Stimulated activated CD4-positive, alpha-beta T cell treated with anti-CD3 and anti-CD28 coated beads, Interleukin-15, amount 100 ng/mL, for 48 hours (primary cell): ENCODE data around the gene OR10H3.
"Not testable (repeated sequence)": the region's sequence is repeated elsewhere in the genome, so short reads cannot be mapped to it uniquely, and the experiment has no call there.

Experiments used
- DNase-seq, 2 donors: peaks; one replicate each; pipeline ENCODE4 v3.0.0-alpha.2; 2020; ENCODE audit warnings: low read depth in 2 of 2

Gene OR10H3

DNA sequence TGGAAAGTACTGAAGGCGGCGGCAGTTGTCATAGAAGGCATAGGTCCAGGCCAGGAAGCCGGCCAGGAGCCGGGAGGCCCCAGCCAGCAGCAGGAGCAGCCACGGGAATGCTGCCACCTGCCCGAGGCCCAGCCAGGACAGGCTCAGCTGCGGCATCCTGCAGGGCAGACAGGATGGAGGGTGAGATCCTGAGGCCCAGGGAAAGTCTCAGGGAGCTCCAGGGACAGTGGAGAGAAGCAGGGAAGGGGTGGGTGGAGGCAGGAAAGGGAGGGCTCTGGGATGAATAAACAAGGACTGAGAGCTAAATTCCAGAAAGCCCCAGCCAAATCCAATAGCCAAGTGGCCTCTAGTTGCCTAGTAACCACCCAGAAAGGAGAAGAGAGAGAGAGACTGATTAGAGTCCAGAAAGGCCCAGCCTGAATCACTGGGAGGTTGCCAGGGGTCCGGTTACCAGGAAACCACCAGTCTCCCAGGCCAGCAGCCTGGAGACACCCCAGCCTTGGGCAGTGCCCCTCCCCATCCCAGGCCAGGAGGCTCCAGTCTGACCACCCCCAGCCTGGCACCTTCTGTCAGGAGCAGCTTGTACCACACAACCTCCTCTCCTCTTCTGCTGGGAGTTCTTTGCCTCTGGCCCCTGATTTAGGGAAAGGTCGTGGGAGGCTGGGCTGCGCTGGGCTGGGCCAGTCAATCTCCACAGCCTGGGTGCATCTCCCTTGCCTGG is 42.1 kb downstream of the OR10H3 start:
- DNase-seq = no peak

DNA sequence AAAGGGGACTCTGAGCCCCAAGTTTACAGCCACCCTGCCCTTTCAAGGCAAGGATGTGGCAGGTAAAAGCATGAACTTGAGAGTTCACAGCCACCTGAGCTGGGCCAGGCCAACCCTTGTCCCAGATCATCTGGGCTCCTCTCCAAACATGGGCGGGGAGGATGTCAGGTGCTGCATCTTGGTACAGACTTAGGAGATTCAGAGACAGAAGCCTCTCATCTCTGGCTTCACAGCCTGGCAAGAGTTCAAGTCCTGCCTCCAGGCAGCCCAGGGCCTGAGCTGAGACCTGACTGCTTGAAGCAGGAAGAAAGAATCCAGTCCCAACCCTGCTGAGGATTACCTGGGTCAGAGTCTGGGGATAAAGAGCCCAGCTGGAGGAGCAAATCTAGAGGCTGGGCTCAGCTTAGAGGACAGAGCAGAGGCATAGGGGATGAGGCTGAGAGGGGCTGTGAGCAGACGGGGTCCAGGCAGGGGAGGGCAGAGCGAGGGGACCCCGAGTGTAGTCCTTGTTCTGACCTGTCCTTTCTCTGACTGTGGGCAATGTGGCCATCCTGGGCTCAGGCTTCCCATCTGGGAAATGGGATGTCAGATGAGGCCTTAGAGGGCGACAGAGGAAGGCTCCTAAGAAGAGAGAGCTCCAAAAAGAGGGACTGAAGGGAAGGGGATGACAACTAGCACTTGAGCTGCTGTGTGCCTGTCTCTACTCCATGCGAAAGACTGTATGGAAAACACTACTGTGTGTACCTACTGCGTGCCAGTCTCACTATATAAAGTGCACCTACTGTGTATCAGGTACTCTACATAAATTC is 43.0 kb downstream of the OR10H3 start:
- DNase-seq = no peak

DNA sequence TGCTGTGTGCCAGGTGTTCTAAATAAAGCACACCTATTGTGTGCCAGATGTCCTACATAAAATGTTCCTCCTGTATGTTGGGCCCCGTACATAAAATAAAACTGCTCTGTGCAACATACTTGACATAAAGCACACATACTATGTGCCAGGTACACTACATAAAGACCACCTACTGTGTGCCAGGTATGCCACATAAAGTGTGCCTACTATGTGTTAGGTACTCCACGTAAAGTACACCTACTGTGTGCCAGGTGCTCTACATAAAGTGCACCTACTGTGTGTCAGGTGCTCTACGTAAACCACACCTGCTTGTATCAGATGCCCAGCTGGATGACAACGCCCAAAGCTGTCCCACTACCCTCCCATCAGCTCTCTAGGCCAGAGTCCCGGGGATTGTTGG is 43.9 kb downstream of the OR10H3 start:
- DNase-seq = no peak

DNA sequence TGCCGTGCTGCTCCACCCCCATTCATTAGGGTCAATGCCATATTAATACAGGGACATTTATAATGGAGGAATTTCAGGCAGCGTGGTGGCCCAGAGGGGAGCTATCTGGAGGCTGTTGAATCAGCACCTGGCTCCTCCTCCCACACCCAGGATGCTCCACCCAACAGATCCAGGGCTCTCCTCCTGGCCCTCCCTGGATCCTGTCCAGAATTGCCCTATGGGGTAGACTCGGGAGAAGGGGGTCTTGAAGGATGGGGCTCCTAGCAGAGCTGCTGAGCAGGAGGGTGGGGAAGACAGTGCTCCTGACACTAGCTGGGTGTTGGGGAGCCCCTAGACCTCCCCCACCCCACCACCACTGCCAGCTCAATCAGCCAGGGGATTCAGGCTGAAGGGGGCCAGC is 44.4 kb downstream of the OR10H3 start:
- DNase-seq = no peak

DNA sequence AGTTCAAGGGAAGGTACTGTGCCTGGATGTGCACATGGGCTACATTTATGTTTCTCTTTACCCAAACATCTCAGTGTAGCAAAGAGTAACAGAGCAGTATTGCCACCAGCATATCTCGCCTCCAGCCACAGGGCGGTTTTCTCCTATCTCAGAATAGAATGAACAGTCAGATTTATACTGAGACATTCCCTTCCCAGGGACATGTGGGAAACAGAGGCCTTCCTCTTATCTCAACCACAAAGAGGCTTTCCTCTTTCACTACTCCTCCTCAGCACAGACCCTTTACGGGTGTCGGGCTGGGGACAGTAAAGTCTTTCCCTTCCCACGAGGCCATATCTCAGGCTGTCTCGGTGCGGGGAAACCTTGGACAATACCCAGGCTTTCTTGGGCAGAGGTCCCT is 45.1 kb downstream of the OR10H3 start:
- DNase-seq = not testable (repeated sequence)

DNA sequence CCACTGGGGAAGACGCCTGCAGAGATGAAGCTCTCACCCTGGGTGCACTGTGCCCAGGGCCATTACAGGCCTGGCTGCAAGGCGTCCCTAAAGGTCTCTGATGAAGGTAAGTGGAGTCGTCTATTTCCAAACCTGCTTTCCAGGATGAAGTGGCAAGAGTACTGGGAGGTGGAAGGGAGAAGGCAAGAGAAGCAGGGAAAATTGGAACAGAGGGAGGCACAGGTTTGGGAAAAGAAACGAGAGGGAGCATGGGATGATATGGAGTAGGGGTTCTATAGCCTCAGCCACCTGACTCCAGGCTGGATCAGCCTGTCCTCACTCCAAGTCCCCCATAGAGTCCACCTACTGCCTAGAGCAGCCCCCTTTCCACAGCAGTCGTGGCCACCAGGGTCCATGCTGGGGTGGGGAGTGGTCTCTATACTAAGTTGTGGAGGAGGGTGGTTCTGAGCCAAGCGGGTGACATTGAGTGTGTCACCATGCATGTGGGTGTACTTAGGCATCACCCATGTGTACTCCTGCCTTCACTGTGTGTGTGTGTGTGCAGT is 49.9 kb downstream of the OR10H3 start, which contains the start of gene OR10H5:
OR10H5 (plus strand) TSS at position 51 of the 545 bp plus-strand sequence. CDS start 6,388 bp downstream, outside the sequence.
- no peak for DNase-seq

DNA sequence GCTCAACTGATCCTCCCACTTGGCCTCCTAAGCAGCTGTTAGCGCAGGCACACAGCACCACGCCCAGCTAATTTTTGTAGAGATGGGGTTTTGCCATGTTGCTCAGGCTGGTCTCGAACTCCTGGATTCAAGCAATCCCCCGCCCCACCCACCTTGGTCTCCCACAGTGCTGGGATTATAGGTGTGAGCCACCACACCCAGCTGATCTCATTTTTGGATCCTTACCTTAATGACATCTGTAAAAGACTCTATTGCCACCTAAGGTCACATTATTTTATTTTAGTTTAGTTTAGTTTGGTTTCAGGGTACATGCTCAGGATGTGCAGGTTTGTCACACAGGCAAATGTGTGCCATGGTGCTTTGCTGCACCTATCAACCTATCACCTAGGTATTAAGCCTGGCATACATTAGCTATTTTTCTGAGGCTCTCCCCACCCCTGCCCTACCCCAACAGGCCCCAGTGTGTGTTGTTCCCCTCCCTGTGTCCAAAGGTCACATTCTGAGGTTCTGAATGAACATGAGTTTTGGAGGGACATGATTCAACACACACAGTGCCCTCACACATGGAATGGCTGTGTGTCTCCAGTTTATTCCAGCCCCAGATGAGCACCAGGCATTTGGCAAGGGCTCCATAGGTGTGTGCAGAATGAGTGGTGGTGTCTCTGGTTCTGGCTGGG is 50.9 kb downstream of the OR10H3 start:
- DNase-seq = no peak

DNA sequence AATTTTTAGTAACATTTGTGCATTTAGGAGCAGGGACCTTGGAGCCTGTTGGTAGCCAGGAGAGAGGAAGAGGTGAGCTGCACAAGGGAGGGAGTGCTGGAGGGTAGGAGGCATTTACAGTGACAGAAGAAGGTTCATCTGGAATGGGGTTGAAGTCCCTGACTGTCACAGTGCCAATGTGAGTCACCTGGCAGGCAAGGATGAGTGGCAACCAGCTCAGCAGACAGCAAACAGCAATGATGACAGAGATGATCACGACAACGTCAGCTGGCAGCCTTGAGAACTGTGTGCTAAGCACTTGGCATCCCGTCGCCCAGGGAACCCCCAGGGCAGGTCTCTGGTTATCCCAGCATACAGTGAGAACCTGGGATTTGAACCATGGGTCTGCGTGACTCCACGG is 52.3 kb downstream of the OR10H3 start:
- no peak for DNase-seq
